ENCODE data around the gene PEX5L. TPM values are rescaled to one million over a fixed set of nuclear protein-coding genes. Genes with fewer than 3 reads are reported as not detected.
"Not testable (repeated sequence)": the region's sequence is repeated elsewhere in the genome, so short reads cannot be mapped to it uniquely, and the experiment has no call there.

The PEX5L gene, protein sequence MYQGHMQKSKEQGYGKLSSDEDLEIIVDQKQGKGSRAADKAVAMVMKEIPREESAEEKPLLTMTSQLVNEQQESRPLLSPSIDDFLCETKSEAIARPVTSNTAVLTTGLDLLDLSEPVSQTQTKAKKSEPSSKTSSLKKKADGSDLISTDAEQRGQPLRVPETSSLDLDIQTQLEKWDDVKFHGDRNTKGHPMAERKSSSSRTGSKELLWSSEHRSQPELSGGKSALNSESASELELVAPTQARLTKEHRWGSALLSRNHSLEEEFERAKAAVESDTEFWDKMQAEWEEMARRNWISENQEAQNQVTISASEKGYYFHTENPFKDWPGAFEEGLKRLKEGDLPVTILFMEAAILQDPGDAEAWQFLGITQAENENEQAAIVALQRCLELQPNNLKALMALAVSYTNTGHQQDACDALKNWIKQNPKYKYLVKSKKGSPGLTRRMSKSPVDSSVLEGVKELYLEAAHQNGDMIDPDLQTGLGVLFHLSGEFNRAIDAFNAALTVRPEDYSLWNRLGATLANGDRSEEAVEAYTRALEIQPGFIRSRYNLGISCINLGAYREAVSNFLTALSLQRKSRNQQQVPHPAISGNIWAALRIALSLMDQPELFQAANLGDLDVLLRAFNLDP
- total RNA-seq = 0.08 TPM

DNA sequence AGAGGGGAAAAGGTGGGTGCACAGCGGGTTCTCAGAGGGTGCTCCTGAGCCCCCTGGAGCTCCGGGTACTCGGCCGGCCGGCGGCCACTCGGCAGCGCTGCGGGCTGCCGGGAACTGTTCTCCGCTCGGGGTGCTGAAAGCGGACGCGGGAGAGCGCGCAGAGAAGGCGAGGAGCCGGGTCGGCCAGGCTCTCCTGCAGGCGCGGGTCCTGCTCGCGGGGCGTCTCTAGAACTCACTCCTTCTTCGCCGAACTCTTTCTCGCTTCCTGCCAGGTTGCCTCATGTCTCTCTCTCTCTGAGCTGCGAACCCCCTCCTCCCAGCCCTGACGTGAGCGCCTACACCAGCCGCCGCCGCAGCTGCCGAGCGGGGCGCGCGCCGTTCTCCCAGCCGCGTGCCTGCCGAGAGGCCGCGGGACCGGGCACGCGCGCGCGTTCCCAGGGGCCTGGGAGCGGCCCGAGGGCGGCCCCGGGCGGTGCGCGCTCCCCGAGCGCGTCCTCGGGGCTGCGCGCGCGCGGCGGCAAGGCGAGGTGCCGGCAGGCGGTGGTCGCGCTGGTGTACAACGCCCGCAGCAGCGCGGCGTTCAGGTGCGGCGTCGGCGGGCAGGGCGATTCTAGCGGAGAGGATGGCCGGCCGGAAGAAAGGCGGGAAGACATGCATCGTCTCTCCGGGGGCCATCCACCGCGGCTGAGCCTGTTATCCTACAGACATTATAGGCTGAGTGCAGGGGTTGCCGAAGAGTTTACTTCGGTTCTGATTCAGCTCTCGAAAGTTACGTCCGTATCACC lies at the start of gene PEX5L:
PEX5L (minus strand) TSS at position 267 of the 785 bp plus-strand sequence. CDS start 338 bp downstream, outside the sequence.
- DNase-seq (ENCODE audit: low spot score) = no peak

DNA sequence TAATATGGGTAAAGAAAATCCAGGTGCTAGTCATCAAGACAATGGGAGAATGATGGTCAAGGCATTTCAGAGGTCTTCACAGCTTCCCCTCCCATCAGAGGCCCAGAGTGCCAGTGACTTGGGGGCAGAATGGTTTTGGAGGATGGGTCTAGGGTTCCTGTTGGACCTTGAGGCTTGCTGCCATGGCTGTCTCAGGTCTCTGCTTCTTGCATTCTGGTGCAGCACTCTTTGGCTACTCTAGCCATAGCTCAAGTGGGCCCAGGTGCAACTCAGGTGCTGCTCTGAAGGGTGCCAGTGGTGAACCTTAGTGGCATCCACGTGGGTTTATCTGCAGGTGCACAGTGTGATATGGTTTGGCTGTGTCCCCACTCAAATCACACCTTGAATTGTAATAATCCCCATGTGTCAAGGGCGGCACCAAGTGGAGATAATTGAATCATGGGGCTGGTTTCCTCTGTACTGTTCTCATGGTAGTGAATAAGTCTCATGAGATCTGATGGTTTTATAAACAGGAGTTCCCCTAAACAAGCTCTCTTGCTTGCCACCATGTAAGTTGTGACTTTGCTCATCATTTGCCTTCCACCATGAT lies 48.5 kb upstream of the PEX5L start:
- DNase-seq (ENCODE audit: low spot score) = no peak

DNA sequence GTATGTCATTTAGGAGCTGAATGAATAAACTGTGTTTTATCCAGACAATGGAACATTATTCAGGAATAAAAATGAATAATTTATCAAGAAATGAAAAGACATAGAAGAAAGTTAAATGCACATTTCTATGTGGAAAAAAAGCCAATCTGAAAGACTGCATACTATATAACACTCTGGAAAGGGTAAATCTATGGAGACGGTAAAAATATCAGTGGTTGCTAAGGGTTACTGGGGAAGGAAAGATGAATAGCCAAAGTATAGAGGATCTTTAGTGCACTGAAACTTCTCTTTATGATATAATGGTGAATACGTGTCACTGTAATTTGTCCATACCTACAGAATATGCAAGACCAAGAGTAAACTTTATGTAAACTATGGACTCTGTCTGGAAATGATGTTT lies 46.0 kb upstream of the PEX5L start:
- DNase-seq (ENCODE audit: low spot score) = no peak

DNA sequence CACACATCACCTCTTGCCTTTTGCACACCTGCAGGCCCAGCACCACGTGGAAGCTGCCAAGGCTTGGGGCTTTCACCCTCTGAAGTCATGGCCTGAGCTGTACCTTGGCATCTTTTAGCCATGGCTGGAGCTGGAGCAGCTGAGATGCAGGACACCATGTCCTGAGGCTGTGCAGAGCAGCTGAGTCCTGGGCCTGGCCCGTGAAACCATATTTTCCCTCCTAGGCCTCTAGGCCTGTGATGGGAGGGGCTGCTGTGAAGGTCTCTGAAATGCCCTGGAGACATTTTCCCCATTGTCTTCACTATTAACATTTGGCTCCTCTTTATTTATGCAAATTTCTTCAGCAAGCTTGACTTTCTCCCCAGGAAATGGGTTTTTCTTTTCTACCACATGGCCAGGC lies 41.9 kb upstream of the PEX5L start:
- no peak for DNase-seq (ENCODE audit: low spot score)

DNA sequence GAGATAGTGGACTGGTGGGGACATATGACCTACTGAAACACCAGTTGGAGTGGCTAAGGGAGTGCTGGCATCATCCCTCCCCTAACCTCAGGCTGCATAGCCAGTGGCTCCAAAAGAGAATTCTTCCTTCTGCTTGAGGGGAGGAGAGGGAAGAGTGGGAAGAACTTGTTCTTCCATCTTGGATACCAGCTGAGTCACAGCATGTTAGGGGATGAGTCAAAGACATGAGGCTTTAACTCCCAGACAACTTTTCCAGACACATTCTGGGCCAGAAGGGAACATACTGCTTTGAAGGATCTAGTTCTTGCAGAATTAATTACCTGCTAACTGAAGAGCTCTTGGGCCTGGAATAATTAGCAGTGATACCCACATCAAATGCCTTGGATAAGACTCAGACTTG lies 36.8 kb upstream of the PEX5L start:
- DNase-seq (ENCODE audit: low spot score) = no peak

DNA sequence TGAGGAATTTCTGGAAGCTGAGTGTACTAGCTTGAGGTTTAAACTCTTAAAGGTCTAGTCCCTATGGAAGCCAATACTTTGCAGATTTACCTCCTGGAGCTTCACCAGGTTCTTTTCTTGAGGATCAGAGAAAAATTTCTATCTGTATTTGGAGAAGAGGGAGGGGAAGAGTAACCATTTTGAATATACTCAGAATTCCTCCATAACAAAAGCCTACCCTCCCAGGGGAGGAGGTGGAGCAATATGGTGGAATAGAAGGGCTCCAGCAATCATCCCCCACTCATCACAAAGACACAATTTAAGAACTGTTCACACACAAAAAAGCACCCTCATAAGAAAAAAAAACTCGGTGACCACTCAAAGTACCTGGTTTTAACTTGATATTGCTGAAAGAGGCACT lies 36.0 kb upstream of the PEX5L start:
- no peak for DNase-seq (ENCODE audit: low spot score)

DNA sequence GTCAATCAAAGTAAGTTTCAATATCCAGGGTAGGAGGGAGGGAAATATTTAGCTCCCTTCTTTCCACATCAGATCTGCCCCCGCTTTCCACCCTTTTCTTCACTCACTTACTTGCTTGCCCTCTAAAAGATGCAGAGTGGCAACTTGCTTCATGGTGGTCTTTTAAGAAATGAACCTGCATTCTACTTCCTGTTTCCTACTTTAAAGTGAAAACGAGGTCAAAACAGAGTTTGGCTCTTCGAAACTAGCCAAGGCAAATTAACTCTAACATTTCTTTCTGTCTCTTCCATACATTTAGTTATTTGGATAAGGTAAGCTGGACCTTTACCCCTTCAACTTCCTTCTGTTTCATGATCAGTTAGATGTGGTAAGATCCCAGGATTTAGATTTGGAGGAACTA lies 34.2 kb upstream of the PEX5L start:
- DNase-seq (ENCODE audit: low spot score) = no peak

DNA sequence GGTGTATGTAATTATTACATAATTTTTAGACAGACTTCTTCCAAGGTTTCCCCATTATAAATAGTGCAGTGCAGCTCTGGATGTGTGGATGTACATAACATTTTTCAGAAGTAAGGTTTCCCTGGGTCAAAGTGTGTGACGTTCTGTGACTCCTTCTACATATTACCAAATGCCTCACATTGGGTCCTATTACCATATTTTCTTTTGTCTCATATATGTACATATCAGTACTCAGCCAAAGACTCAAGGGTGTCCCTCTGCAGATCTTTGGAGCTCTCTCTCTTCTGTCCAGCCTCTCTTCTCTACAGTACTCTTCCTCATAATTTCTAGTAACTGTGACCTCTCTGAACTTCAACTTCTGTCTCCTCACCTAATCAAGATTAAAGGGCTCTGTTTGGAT lies 31.3 kb upstream of the PEX5L start:
- DNase-seq (ENCODE audit: low spot score) = no peak

DNA sequence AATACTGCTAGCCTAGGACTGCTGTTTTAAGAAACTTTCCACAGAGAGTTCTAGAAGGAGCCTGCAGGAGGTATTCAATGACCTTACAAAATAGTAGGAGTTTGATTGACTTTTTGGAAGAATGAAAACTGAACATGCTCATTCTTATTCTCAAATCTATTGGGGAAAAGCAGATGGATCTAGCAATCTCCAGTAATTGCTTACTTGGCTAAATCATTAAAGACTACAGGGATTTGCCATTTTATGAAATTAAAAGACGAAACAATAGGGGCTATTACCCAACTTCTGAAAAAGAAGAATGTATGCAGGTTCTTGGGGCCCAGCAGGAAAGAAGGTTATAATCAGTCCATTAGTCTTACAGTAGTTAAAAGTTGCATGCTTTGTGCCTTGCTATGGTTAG lies 29.9 kb upstream of the PEX5L start:
- DNase-seq (ENCODE audit: low spot score) = no peak

DNA sequence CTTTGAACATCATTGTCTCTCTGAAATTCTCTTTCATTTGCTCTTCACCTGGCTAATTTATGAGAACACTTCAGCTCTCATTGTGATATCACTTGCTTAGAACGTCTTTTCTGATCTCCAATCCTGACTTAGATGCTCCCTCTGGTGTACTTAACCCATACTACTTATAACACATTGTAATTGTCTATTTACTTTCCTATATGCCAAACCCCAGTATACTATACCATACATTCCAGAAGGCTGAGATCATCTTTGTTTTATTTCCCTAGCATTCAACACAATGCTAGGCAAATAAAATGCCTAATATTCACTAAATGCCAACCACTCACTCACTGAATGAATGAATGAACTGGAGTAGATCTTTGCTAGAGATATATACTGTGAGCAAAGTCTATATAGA lies 27.0 kb upstream of the PEX5L start:
- no peak for DNase-seq (ENCODE audit: low spot score)

DNA sequence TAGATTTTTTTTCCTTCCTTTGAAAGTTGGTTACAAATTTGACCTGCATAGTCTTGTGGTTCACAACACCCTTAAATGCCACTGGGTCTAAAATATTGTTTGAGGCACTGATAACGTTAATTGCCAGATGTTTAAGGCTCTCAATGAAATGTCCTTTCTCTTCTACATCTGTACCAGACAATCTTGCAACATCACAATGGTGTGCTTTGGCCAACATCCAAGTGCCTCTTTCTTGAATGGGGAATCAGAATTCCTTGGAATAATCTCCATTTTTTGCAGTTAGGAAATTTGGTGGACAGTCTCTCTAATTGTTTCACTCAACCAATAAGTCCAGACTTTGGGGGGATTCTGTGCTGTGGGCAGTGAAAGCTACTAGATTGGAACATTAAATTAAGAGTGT lies 26.0 kb upstream of the PEX5L start:
- DNase-seq (ENCODE audit: low spot score) = no peak

DNA sequence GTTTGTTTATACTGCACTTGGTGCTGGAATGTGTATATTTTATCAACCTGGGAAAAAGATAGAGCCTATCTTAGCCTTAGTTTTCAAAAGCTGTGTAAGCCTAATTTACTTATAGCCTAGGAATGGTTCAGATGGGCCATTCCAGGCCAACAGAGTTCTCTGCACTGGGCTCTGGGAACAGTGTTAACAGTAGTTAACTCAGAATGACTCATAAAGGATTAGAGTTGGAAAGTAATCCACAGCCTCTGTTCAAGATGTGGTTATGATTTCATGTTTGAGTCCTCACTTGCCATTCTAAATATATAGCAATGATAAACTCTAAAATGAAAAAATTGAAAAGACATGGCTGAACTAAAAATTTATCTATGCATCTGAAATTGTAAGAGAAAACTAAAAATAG lies 22.6 kb upstream of the PEX5L start:
- DNase-seq (ENCODE audit: low spot score) = no peak

DNA sequence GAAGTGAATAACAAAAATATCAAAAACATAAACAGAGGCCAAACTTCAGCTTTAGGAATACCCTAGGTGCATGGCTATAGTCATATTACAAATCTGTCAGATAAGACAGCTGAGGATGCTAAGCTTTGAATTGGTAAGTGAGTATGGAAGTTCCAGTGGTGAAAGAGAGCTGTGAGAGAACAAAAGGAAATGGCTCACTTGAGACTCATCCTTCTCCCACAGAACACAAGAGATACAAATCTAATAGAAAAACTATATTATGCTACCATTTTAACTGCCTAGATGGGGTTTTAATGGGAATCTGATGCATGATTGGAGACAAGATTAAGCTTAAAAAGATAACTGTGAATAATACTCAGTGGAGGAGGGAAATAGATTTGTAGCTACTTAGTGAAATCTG lies 21.5 kb upstream of the PEX5L start:
- DNase-seq (ENCODE audit: low spot score) = no peak

DNA sequence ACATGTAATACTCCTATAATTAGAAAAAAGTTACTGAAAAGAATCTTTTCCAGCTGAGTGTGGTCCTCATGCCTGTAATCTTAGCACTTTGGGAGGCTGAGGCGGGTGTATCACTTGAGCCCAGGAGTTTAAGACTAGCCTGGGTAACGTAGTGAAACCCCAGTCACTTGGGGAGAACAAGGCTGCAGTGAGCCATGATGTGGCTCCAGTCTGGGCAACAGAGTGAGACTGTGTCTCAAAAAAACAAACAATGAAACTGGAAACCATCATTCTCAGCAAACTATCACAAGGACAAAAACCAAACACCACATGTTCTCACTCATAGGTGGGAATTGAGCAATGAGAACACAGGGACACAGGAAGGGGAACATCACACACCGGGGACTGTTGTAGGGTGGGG lies 18.9 kb upstream of the PEX5L start:
- DNase-seq (ENCODE audit: low spot score) = not testable (repeated sequence)

DNA sequence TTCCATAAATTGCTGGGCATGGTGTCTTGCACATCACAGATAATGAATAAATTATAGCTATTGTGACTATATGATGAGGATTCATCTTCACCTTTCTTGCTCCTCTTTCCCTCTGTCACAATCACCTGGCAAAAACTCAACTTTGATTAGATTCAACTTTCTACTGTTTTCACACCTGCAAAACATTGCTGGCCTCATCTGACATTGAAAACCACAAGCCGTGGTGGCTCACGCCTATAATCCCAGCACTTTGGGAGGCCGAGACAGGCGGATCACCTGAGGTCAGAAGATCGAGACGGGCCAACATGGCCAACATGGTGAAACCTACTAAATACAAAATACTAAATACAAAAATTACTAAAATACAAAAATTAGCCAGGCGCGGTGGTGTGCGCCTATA lies 12.7 kb upstream of the PEX5L start:
- DNase-seq (ENCODE audit: low spot score) = no peak

DNA sequence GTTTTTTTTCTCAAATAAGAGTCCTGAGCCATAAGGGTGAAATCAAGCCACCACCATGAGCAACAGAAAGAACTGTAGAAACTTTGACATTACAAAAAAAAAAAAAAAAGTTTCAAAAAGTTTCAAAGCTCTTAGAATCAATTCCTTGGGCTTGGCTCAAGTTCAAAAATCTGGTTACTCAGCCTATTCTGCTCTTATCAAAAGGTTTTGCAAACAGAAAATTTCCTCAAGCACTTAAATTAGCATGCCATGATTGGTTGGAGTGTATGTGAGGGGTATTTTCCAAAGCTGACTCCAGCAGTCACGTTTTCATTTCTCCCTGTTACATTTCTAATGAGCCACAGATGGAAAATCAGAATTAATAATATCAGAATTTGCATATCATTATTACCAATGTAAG lies 12.1 kb upstream of the PEX5L start:
- no peak for DNase-seq (ENCODE audit: low spot score)

DNA sequence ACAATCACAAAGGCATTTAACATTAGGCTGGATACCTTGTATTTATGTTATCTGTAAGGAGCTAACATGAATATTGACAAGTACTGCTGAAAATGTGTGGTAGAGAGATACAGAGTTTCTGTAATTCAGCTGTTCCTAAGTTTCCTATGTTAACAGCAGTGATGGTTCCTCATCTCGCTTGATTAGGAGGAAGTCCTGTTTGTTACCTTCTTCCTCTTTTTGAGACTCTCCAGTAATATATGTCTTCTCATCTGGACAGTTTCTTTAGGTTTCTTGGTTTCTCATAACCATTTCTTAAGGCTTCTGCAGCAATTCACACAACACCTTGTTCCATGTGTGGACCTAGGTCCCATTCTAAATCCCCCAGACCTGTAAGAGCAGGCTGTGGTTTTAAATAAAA lies 11.4 kb upstream of the PEX5L start:
- no peak for DNase-seq (ENCODE audit: low spot score)

DNA sequence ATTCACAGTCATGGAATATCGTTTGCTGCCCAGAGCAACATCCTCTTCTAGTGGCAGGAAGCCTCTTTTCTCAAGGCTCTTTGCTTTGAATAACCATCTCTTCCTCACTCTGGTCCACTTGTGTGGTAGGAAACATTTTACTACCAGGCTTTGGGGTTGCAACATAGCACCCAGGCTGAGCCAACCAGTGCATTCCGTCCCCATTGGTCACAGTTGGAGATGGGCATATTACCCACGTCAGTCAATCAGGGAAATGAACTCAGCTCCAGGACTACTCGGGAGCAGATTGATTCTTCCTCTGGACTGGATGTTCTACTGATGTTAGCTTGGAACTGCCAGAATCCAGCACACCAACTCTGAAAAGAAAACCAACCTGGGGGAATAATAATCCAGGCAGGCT lies 4.2 kb upstream of the PEX5L start:
- DNase-seq (ENCODE audit: low spot score) = no peak

DNA sequence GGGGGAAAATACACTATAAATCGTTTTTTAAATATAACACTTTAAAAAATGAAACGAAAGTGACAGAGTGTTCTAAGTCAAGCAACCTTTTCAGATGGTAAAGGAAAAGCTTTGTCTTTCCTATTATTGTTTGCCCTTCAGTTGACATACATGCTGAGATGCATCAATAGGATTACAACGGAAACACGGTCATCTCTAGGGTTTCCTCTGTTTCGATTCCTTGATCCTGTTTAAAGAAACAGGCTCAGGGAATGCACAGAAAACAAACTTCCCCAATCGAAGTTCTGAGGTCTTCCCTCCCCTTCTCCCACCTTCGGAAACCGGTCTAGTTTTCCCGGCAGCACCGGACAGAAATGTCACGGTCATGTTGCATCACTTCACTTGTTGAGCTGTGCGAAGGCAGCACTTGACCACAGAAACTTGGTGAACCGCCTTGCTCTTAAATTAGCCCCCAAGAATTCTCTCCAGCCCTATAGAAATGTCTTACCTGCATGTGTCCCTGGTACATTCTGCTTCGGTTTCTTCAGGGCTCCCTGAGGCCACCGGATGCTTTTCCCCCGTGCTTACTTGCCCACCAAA lies 556 bp downstream of the PEX5L start:
- no peak for DNase-seq (ENCODE audit: low spot score)

DNA sequence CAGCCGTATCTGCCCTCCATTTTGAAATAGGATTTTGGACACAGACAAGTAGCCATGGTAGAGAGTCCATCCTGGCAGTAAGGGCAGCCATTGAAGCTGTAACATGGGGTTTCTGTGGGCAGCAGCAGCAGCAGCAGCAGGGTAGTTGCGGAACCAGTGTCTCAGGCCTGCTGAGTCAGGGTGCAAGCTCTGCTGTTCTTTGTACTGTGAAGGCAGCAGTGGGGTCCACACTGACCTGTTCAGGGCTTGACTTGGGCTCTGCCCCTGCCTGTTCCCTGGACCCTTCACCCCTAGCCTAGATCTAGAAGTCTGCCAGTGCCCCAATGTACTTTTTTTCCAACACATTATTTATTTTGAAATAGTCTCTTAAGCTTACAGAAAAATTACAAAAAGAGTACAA lies 9.7 kb downstream of the PEX5L start:
- DNase-seq (ENCODE audit: low spot score) = no peak

DNA sequence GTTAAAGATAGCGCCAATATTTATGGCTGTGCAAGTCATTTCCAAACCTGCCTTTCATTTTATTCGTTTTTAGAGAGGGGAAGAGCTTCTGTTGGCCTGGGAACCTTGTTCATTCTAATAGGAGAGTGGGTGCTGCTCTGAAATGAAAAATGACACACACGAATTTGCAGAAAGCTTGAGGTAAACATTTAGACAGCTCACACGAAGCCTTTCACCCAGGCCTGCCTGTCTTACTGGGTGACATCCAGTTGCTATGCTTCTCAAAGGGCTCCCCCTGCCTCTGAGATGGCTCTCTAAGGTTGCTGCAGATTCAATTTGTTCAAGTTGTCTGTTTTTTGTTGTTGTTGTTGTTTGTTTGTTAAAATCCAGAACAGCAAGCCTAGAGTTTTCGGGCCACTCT lies 18.2 kb downstream of the PEX5L start:
- DNase-seq (ENCODE audit: low spot score) = no peak

DNA sequence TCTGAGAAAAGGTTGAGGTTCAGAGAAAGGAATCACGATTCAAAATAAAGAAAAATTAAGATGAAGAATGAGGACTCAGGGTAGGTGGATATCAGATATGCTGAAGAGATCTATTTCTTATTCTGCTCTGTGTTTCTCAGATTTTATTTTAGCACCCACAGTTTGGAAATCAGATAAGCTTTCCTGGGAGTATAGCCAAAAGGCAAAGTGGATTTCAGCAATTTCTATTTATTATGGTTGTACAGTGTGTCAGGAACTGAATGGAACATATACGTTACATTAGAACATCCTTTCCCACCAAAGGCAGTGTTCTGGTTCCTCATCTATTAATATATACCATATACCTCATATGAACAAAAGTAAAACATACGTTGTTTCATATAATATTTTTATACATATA lies 18.9 kb downstream of the PEX5L start:
- no peak for DNase-seq (ENCODE audit: low spot score)

All from ureter (tissue), 1 donor.